ENCODE results near the gene AP3D1.
"Not testable (repeated sequence)": the region's sequence is repeated elsewhere in the genome, so short reads cannot be mapped to it uniquely, and the experiment has no call there.

The AP3D1 gene

GRCh38 chr19:2108251-2109016, 42.9 kb downstream of the AP3D1 start:
- DNase-seq: no peak

- DNase-seq: no peak
Observed at GRCh38 chr19:2103045-2103707, 48.2 kb downstream of the AP3D1 start.

GRCh38 chr19:2101417-2102335, 49.7 kb downstream of the AP3D1 start:
- DNase-seq: no peak

GRCh38 chr19:2100719-2101061, 50.7 kb downstream of the AP3D1 start:
- DNase-seq: no peak

GRCh38 chr19:2099937-2100718, 51.2 kb downstream of the AP3D1 start:
- DNase-seq: no peak

- DNase-seq: no peak
Observed at GRCh38 chr19:2099054-2099501, 52.3 kb downstream of the AP3D1 start.

GRCh38 chr19:2097886-2098327, 53.5 kb downstream of the AP3D1 start:
- no peak for DNase-seq

GRCh38 chr19:2097203-2097885, 54.0 kb downstream of the AP3D1 start:
- DNase-seq: no peak

- DNase-seq: peak; percentile 100
Observed at GRCh38 chr19:2096480-2097202, 54.7 kb downstream of the AP3D1 start, which contains the start of gene IZUMO4. IZUMO4 (plus strand) TSS chr19:2096915; CDS start chr19:2096946, 31 bp downstream.

- no peak for DNase-seq
Observed at GRCh38 chr19:2096034-2096479, 55.3 kb downstream of the AP3D1 start, which contains the start of gene MOB3A. MOB3A (minus strand) TSS chr19:2096326; CDS start chr19:2078560, 17,766 bp downstream.

- not testable (repeated sequence) for DNase-seq
Observed at GRCh38 chr19:2091926-2092525, 59.3 kb downstream of the AP3D1 start.

- no peak for DNase-seq
Observed at GRCh38 chr19:2089727-2090053, 61.7 kb downstream of the AP3D1 start.

GRCh38 chr19:2089001-2089711, 62.2 kb downstream of the AP3D1 start:
- DNase-seq: no peak

GRCh38 chr19:2087621-2088100, 63.7 kb downstream of the AP3D1 start:
- no peak for DNase-seq

GRCh38 chr19:2086695-2087620, 64.4 kb downstream of the AP3D1 start:
- DNase-seq: not testable (repeated sequence)

GRCh38 chr19:2084993-2085720, 66.2 kb downstream of the AP3D1 start:
- no peak for DNase-seq

GRCh38 chr19:2083174-2083854, 68.1 kb downstream of the AP3D1 start:
- DNase-seq: no peak

Measured in right forelimb (tissue), 1 donor.